GM18511 (cell line): ENCODE results near the gene MEX3D.
"Not testable (repeated sequence)": the region's sequence is repeated elsewhere in the genome, so short reads cannot be mapped to it uniquely, and the experiment has no call there.

Source experiments
- ATAC-seq: cut with Tn5 transposase; IDR thresholded peaks from one replicate; pipeline ENCODE4 v1.9.1; 2021; ENCODE audit warnings: mild to moderate bottlenecking, moderate library complexity; ENCODE audit not compliant: unreplicated experiment

Gene MEX3D

DNA sequence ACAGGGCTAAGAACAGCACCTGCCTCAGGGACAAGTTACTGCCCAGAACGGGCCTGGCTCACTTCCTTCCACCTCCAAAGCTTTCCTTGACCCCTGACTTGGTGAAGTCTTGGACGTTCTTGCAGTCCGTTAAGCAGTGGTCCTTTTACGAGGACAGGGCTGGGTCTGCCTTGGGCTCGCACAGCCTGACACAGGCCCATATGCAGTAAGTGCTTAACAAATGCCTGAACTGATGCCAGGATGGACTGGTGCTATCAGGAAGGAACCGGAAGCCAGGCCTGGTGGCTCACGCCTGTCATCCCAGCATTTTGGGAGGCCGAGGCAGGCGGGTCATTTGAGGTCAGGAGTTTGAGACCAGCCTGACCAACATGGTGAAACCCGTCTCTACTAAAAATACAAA lies 46.1 kb downstream of the MEX3D start:
- no peak for ATAC-seq

GRCh38 chr19:1521636-1522035 lies 46.5 kb downstream of the MEX3D start:
- ATAC-seq: no peak

DNA sequence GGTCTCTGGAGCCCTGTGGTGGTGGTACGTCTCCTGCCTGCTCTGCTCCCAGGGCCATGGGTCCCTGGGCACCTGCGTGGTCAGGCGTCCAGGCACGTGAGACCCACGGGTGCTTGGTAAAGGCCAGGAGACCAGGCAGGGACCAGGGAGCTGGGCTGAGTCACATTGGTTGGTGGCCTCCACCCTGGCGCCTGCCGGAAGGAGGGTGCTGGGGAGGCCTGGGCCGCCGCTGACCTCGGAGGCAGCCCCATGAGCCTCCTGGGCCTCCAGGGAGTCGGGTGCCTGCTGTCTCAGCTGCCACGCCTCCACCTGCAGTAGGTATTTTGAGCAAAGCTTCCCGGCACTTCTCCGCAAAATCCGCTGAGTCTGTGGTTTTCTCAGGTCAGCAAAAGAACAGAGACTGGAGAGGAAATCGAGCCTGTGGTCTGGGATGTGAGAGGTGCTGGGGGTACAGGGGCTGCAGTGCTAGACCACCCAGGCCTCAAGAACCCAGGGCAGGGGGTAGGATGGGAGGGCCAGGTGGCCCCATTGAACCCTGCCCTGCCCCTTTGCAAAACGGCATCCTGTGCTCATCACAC lies 47.8 kb downstream of the MEX3D start:
- ATAC-seq: no peak

- ATAC-seq: not testable (repeated sequence)
Measured at GRCh38 chr19:1519802-1520201, 48.3 kb downstream of the MEX3D start.

- ATAC-seq: no peak
Measured at GRCh38 chr19:1518471-1518870, 49.7 kb downstream of the MEX3D start.

DNA sequence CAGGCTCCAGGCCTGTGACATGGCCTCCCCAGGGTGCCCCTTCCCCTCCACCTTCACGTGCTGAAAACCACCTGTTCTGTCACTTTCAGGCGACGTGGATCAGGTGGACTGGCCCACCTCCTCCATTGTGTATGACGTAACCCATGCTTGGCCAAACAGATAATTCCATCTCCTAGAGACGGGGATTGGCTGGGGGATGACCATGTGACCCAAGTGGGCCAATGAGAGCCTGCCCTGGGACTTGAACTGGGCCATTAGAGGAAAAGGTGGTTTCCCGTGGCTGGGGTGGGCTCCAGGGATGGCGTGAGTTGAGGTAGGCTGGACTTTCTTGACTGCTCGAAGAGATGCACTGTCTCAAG lies 51.8 kb downstream of the MEX3D start:
- no peak for ATAC-seq

GRCh38 chr19:1514986-1515721 lies 53.0 kb downstream of the MEX3D start:
- no peak for ATAC-seq

GRCh38 chr19:1514295-1514661 lies 53.8 kb downstream of the MEX3D start:
- ATAC-seq: no peak

DNA sequence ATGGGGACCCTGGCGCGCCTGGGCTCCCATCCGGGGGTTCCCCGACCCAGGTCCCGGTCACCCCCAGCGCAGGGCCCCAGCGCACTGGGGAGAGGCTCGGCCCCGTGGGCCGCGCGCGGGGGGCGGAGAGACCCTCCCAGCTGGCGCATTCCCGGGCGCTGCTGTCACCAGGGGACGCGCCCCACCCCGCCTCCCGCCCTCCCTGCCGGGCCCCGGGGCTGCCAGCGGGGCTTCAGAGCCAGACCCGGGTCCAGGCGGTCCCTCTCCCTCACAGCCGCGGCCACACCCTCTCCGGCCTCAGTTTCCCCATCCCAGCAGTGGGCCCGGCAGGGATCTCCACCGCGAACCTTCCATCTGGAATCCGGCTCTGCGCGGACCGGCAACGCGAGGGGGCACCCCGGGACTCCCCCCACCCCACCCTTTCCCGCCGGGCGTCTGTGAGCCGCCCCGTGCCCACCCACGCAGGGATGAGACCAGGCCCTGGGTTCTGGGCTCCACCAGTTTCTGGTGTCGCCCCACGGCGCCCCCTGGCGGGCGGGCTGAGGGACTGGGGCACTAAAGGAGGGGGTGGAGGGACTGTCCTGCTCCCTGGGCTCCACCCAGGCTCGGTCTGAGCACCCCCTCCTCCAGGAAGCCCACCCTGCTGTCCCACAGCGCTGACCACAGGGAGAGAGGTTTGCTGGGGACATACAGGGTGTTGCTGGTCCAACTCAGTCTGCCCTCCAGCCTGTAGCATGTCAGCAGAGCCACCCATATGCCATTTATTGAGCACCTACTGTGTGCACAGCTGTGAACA lies 54.4 kb downstream of the MEX3D start:
- ATAC-seq: no peak

- ATAC-seq: no peak
Measured at GRCh38 chr19:1512671-1513498, 55.2 kb downstream of the MEX3D start, which contains the start of gene ADAMTSL5. ADAMTSL5 (minus strand) TSS chr19:1513019; CDS start chr19:1510943, 2,076 bp downstream.

GRCh38 chr19:1511318-1512317 lies 56.5 kb downstream of the MEX3D start:
- no peak for ATAC-seq

DNA sequence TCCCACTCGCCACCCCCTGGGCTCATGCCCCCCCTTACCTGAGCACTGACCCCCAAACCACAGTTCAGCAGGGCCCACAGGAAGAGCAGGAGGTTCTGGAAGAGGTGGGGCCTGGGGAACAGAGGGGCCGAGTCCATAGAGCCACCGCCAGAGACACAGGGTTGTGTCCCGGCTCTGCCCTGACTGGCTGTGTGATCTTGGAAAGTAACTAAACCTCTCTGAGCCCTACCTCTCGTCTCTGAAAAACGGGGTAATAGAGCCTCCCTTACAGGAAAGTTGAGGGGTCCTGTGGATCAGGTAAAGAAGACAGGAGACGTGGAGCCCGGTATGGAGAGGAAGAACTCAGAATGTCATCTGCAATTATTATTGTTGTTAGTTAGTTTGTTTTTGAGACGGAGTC lies 57.3 kb downstream of the MEX3D start:
- no peak for ATAC-seq

DNA sequence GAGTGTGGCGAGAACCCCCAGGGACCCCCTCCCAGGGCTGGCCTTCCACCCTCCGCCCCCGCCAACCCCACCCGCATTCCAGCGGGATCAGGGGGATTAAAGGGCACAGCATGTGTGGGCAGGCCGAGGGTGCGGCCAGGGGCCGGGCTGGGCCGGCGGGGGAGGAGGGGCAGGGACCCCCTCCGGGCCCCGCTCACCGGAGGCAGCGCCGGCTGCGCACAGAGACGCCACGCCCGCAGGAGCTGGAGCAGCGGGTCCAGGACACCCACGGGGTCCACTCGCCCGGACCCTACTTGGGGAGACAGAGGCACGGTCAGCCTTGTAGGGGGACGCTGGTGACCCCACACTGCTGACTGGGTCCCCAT lies 57.7 kb downstream of the MEX3D start:
- ATAC-seq: no peak

DNA sequence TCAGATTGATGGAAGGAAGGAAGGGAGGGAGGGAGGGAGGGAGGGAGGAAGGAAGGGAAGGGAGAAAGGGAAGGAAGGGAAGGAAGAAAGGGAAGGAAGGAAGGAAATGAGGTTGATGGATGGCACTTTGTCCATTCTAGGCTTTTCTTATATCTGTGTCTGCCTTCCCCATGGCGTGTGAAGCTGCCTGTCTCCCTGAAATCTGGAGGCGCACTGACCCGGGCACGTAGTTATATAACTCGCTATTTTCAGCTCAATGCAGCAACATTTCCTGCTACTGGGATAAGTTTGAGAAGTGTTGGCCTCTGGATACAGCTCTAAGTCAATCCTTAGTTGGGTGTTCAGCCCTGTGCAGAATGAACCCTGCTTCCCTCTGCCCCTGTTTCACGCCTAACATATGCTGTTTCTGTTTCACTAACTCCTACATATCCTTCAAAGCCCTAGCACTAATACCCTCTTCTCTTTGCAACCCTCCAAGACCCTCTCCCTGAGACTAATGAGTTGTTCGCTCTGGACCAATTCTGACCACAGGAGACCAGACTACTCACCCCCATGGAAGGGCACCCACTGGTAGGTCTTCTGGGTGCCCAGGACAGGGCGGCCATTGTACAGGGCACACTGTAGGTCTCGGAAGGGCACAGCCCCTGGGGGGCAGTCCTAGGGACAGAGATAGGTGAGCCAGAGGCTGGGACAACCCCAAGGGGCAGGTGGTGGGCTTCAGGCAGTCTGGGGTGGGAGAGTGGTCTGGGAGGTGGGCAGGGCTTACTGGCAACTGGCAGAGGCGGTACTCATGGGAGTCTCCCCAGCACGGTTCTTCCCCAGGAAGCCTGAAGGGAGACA lies 58.3 kb downstream of the MEX3D start:
- no peak for ATAC-seq

GRCh38 chr19:1508507-1508856 lies 59.6 kb downstream of the MEX3D start:
- no peak for ATAC-seq

- no peak for ATAC-seq
Measured at GRCh38 chr19:1507763-1508506, 60.2 kb downstream of the MEX3D start.

- no peak for ATAC-seq
Measured at GRCh38 chr19:1507192-1507660, 60.9 kb downstream of the MEX3D start.
